Gastroesophageal sphincter (tissue), 4 donors: ENCODE data around the gene OLFML3. TPM values are rescaled to one million over a fixed set of nuclear protein-coding genes. Genes with fewer than 3 reads are reported as not detected.

Experiments used
- ATAC-seq: fragments of 150-250 bp; one replicate; pipeline ENCODE4 v1.9.1; 2016; ENCODE audit warnings: mild to moderate bottlenecking, moderate library complexity
- H3K27ac ChIP-seq, 4 donors: fragments of 200-600 bp; sonication (generic) in 3 of 4; 1 replicate in 3 of 4; 2 replicates in 1 of 4; pipeline ENCODE4 v1.5.1; 2016 to 2019
- H3K27me3 ChIP-seq: fragments of 200-600 bp; sonication (generic); one replicate; pipeline ENCODE4 v1.5.1; 2019
- H3K36me3 ChIP-seq, 2 donors: fragments of 200-600 bp; sonication (generic); one replicate each; pipeline ENCODE4 v1.5.1; 2019; ENCODE audit warnings: control low read depth in 1 of 2
- H3K4me1 ChIP-seq, 3 donors: fragments of 200-600 bp; sonication (generic); 1 replicate in 2 of 3; 2 replicates in 1 of 3; pipeline ENCODE4 v1.5.1; 2016 to 2019; ENCODE audit warnings: control low read depth in 2 of 3
- H3K4me3 ChIP-seq, 2 donors: fragments of 200-600 bp; sonication (generic); one replicate each; pipeline ENCODE4 v1.5.1; 2019; ENCODE audit warnings: mild to moderate bottlenecking in 1 of 2, moderate library complexity in 1 of 2
- H3K9me3 ChIP-seq, 3 donors: fragments of 200-600 bp; sonication (generic); one replicate each; pipeline ENCODE4 v1.5.1; 2017 to 2019; ENCODE audit warnings: control low read depth in 2 of 3
- CTCF ChIP-seq, 4 experiments: fragments of 200-600 bp in 2 of 4; fragments of 450-650 bp in 2 of 4; sonication (generic) in 1 of 4; IDR thresholded peaks; one replicate each; pipeline ENCODE4 v1.5.1; 2017 to 2019; ENCODE audit warnings: antibody characterized with exemption in 4 of 4, mild to moderate bottlenecking in 2 of 4, moderate library complexity in 2 of 4
- EP300 ChIP-seq: sonication (generic); formaldehyde crosslinking; IDR thresholded peaks from one replicate; pipeline ENCODE4 v1.6.1; 2017; ENCODE audit warnings: antibody characterized with exemption, mild to moderate bottlenecking
- POLR2A ChIP-seq, 2 donors: fragments of 450-650 bp; IDR thresholded peaks; one replicate each; pipeline ENCODE4 v1.6.1; 2017; ENCODE audit warnings: antibody characterized with exemption in 2 of 2, mild to moderate bottlenecking in 2 of 2, moderate library complexity in 1 of 2
- POLR2AphosphoS5 ChIP-seq: sonication (generic); formaldehyde crosslinking; IDR thresholded peaks from one replicate; pipeline ENCODE4 v1.6.1; 2017; ENCODE audit warnings: antibody characterized with exemption
- WGBS, 2 donors: methylation state at CpG; one replicate each; pipeline ENCODE4 v1.1.5; 2018; ENCODE audit warnings: low coverage in 1 of 2; 5-methylcytosine and 5-hydroxymethylcytosine counted together
- total RNA-seq, 4 donors: library from RNA; depleted of rRNA; stranded (reverse); fragments of >200 nt; gene quantifications; one replicate each; pipeline ENCODE4 v1.1.0, GENCODE V29; 2016

Gene OLFML3
- total RNA-seq, 4 donors from 2014 or later: 62.4 to 155 (median 65.5) TPM

GRCh38 chr1:113983826-113984225 is 4.6 kb downstream of the OLFML3 start:
- H3K4me3 ChIP-seq: no peak overlapping the region
- WGBS, 2 donors: 65 to 71% methylated on average over 6 to 7 of the region's 7 CpGs
- H3K36me3 ChIP-seq: peaks cover 0 to 8% of the 10 kb centered on the region in 2 donors
- peak overlapping the region; percentile 60 to 85 (median 82) for H3K27ac ChIP-seq
- no peaks in the 10 kb centered on the region for H3K9me3 ChIP-seq
- no peaks in the 10 kb centered on the region for H3K27me3 ChIP-seq
- TF ChIP-seq POLR2A (IDR thresholded peaks at IDR 0.05) (no peak), POLR2AphosphoS5 (no peak), EP300 (no peak), CTCF (IDR thresholded peaks at IDR 0.05) (no peak)
- H3K4me1 ChIP-seq: peaks cover 0 to 65% (median 34%) of the 10 kb centered on the region in 3 donors
- ATAC-seq: no peak

- H3K4me1 ChIP-seq: peaks cover 0 to 56% (median 29%) of the 10 kb centered on the region in 3 donors
These were observed 5.4 kb downstream of the OLFML3 start for GRCh38 chr1:113984710-113985109.

GRCh38 chr1:113986802-113987201 is 7.5 kb downstream of the OLFML3 start:
- no peak for ATAC-seq

More at GRCh38 chr1:113984710-113985109, 5.4 kb downstream of the OLFML3 start:
- Histone ChIP-seq H3K27me3 (no peaks in the 10 kb centered on the region), H3K4me3 (no peak overlapping the region), H3K36me3 (peaks cover 0 to 8% of the 10 kb centered on the region in 2 donors), H3K9me3 (no peaks in the 10 kb centered on the region), H3K27ac (peak overlapping the region in 3 of 4 donors; percentile 38 to 83 (median 82))
- no peak for TF ChIP-seq POLR2A (IDR thresholded peaks at IDR 0.05)
- no peak for TF ChIP-seq EP300
- TF ChIP-seq POLR2AphosphoS5: no peak
- no peak for TF ChIP-seq CTCF (IDR thresholded peaks at IDR 0.05)
- WGBS, 2 donors: 58 to 63% methylated on average over 3 to 4 of the region's 4 CpGs
- no peak for ATAC-seq

GRCh38 chr1:113987259-113987658 is 8.0 kb downstream of the OLFML3 start:
- ATAC-seq: no peak
- Histone ChIP-seq H3K27ac (no peak overlapping the region), H3K9me3 (no peaks in the 10 kb centered on the region), H3K4me1 (peaks cover 0 to 30% (median 21%) of the 10 kb centered on the region in 3 donors), H3K27me3 (no peaks in the 10 kb centered on the region), H3K36me3 (no peaks in the 10 kb centered on the region), H3K4me3 (no peak overlapping the region)
- 72 to 92% methylated on average over 4 to 5 of the region's 5 CpGs for WGBS, 2 donors
- TF ChIP-seq EP300 (no peak), POLR2AphosphoS5 (no peak), POLR2A (IDR thresholded peaks at IDR 0.05) (no peak), CTCF (IDR thresholded peaks at IDR 0.05) (no peak)

More at GRCh38 chr1:113986802-113987201, 7.5 kb downstream of the OLFML3 start:
- Histone ChIP-seq H3K4me3 (no peak overlapping the region), H3K27me3 (no peaks in the 10 kb centered on the region), H3K27ac (no peak overlapping the region), H3K4me1 (peaks cover 0 to 35% (median 24%) of the 10 kb centered on the region in 3 donors), H3K9me3 (no peaks in the 10 kb centered on the region), H3K36me3 (no peaks in the 10 kb centered on the region)
- TF ChIP-seq POLR2AphosphoS5: no peak
- TF ChIP-seq CTCF (IDR thresholded peaks at IDR 0.05): no peak
- no peak for TF ChIP-seq POLR2A (IDR thresholded peaks at IDR 0.05)
- TF ChIP-seq EP300: no peak
- 75 to 84% methylated on average over 5 to 6 of the region's 6 CpGs for WGBS, 2 donors

GRCh38 chr1:113990530-113990929 is 11.3 kb downstream of the OLFML3 start:
- no peaks in the 10 kb centered on the region for H3K4me1 ChIP-seq
- no peak overlapping the region for H3K27ac ChIP-seq
- peaks cover 0 to 18% (median 0%) of the 10 kb centered on the region in 3 donors for H3K9me3 ChIP-seq
- no peak overlapping the region for H3K4me3 ChIP-seq
- 78 to 92% methylated on average over 2 of the region's 2 CpGs for WGBS, 2 donors
- no peak for ATAC-seq
- peaks cover 5% of the 10 kb centered on the region for H3K27me3 ChIP-seq
- TF ChIP-seq EP300 (no peak), POLR2AphosphoS5 (no peak), POLR2A (IDR thresholded peaks at IDR 0.05) (no peak), CTCF (IDR thresholded peaks at IDR 0.05) (no peak)
- no peaks in the 10 kb centered on the region for H3K36me3 ChIP-seq
